Fibroblast of gingiva (primary cell): ENCODE results near the gene SELENOS.

Experiments used
- DNase-seq: peaks from one replicate; pipeline ENCODE4 v3.0.0-alpha.2; 2011; ENCODE audit warnings: low read depth

SELENOS gene

DNA sequence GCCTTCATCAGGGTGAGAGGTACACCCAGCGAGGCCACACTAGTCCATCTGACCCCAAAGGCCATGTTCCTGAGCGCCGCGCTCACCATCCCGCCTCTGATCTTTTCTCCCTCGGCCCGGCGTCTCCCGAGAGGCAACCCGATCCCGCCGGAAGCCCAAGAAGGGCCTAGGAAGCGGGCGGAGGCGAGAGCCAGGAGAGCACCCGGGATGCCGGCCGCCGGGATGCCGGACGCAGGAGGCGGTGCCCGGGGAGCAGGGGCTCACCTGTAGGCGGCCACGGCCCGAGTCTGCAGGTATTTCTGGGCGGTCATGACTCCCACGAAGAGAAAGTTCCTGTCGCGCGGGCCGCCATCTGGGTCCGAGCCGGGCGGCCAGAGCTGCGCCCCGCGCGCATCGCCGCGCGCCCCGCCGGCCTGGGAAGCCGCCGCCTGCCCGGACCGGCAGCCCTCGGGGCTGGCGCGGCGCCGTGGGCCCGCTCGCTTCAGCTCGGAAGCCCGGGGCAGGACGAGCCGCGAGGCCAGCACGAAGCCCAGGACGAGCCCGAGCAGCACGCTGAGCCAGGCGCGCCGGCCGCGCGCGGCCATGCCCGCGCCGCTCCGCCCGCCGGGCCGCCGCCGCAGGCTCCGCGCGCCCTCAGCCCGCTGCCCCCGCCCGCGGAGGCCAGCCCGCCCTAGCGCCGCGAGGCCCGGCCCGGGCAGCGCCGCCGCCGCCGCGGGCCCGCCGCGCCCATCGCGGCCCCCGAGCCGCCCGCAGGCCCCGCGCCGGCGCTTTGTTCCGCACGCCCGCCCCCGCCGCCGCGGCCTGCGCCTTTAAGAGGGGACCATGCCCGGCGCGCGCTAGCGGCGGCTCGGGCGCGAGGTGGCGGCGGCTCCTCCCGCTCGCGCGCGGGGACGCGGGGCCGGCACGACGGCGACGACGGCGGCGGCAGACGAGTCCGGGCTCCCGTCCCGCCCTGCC is 26.1 kb downstream of the SELENOS start:
- DNase-seq, result peak; percentile 29

DNA sequence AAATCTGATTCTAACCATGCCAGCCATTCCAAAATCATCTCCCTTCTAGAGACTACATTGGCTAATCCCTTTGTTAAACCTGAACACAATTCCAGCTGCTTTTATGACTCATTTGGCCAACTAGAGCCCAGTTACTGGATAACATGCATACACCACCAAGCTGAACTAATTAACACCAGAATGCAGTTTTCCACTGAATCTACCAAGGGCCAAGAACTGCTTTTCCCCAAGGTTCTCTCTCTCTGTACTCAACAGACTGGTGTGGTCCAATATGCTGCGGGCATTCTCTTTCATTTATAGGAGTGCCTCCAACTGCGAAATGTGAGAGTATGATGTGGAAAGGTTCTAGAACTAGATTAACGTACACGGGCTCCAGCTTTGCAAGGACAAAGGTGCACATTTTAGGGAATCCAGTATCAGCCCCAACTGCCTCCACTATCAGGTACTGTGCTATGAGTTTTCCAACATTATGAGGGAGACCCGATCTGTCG is 26.9 kb downstream of the SELENOS start:
- peak; percentile 95 for DNase-seq

DNA sequence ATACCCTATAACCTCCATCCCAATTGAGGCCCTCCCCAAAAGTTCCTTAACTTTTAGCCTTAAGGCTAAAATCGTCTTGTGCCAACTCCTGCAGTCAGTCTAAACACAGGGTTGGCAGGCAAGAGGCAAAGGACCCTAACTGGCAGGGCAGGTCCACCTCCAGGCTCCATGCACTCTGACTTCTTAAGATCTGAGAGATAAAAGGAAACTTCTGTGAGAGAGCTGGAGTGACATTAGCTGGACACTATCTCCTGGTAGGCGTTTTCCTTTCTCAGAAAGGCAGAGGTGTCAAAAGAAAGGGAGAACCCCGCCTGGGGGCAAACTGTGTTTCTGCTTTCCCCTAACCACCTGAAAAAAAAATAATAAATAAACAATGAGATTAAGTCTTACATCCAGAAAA is 29.0 kb downstream of the SELENOS start:
- DNase-seq, result no peak

DNA sequence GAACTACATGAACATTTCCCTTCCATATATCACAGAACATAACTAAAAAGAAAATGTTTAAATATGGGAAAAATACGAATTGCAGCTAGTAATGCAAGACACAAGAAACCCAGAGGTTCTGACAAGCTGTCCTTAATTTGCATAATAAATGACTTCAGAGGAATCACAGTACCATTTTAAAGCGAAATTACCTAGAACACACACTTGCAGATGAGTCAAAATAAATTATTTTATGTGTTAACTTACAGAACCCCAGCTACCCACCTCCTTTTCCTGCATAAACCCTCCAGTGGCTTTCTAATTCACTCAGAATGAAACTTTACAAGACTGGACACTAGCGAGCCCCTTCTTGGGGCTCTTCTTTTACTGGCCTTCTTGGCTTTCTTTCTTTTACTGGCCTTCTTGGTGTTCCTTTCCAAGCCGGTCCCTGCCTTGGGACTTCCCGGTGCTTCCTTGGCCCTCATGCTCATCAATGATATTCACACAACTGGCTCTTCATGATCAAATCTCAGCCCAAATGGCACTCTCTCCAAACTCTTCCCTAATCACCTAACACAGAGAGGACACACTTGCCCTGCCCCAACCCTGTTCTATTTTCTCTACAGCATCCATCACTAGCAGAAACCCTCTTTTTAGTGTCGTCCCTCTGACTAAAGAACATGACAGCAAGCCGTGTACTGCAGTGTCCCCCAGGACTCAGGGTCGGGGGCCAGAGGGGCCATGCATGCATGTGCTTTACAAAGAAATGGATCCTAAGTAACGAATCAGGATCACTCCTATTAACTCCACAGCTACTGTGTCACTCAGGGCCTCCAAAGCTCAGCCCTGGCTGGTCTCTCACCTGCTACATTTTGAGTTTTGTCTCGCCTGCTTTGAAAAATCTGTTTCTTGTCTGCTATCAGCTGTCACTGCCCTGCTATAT is 30.2 kb downstream of the SELENOS start:
- DNase-seq, result no peak

DNA sequence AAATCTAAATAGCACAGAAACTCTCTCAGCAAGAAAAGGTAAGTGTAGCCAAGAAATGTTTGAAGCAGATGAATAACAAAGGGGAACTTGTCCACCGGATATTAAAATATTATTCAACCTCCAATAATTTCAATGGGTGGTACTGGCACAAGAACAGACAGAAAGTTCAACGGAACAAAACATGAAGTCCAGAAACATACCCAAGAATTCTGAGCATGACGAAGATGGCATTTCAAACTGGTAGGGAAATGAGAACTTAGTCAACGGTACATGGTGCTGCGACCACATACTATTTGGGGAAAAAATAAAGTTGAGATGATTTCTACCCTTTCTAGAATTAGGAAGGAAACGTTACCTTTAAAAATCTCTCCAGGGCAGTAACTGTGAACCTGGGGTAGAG is 30.9 kb downstream of the SELENOS start:
- DNase-seq, result no peak

DNA sequence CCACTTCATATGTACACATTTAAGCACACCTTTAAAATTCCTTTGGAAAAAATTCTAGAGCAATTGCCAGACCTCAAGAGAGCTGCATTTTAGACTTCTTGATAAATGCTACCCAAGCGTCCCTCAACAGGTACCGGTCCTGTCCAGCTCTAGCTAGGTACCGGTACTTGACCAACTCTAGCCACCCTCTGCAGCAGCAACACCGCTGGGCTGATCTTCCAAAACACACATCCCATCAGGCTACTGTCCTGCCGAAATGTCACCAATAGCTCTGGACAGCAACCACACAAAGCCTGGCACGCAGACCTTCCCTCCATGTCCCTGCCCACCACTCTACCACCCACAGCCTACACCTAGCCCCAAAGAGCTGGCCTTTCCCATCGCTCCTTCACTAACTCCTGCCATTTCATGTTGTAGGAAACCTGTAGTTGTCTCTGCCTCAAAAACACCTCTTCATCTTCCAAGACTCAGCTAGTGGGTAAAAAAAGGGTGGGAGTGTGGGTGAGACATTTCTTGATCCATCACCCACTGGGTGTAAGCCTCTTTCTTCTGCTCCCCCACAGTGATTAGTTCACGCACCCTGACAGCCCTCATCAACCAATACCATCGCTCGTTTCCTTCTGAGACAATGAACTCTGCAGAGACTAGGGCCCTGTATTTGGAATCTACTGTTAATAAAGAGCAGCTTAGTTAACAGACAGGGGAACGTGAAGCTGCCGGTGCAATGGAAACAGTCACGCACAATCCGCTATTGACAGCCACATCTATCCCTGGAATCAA is 32.2 kb downstream of the SELENOS start:
- no peak for DNase-seq

DNA sequence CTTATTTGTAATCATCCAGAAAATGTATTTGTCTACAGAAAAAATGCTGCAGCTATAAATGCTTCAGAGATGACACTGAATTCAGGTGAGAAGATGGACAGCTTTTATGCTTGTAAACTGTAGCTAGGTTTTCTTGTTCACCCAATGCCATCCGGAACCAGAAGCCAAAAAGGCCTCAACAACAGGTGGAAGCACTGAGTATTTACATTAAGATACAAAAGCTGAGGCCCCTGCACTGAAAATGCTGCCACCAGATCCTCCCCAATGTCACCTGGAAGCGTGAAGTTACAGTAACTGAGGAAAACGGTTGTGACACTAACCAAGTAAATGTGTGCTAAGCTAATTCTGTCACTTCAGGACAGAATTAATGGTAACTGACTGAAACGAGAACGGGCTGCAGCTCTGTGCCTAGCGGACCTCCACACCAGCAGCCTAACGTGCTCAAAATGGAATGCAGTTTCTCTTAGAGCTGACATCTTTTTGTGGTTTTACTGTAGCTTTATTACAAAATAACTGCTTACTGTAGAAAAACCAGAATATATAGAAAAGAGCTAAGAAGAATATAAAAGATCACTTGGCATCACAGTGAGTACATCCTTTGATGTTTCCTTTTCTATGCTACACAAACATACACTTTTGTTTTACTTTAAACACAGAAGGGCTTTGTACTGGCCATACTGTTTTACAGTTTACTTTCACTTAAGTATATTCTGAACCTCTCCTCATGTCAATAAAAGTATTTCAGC is 33.1 kb downstream of the SELENOS start:
- no peak for DNase-seq

DNA sequence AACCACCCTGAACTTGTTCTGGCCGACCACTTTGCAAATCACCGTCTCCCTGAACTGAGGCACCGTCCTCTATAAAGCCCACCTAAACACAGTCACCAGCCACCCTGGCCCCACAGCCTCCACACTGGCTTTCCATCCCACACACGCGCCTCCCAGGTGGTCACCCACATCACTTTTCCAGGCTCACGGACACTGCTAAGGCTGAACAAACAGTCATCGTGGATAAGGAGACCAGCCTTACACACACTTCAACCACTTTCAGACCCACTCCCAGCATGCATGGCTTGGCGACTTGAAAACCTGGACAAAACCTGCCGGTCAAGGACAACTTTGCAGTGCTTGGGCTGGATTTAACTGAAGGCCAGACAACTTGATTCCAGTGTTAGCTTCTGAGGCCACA is 33.9 kb downstream of the SELENOS start:
- DNase-seq, result no peak

DNA sequence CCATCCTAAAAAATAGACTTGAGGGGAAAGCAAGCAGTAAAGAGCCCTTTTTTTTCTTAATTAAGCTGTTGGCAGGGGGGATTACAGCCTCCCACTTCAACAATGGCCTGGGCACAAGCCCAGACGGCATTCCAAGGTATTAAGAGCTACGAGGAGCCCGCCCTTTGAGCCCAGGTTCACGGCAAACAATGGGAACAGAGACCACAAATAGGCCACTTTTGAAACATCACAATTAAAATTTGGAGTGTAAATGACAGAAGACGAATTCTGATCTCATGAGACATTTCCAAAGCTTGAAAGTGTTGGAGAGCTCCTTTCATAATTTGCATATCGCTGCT is 34.3 kb downstream of the SELENOS start:
- no peak for DNase-seq

DNA sequence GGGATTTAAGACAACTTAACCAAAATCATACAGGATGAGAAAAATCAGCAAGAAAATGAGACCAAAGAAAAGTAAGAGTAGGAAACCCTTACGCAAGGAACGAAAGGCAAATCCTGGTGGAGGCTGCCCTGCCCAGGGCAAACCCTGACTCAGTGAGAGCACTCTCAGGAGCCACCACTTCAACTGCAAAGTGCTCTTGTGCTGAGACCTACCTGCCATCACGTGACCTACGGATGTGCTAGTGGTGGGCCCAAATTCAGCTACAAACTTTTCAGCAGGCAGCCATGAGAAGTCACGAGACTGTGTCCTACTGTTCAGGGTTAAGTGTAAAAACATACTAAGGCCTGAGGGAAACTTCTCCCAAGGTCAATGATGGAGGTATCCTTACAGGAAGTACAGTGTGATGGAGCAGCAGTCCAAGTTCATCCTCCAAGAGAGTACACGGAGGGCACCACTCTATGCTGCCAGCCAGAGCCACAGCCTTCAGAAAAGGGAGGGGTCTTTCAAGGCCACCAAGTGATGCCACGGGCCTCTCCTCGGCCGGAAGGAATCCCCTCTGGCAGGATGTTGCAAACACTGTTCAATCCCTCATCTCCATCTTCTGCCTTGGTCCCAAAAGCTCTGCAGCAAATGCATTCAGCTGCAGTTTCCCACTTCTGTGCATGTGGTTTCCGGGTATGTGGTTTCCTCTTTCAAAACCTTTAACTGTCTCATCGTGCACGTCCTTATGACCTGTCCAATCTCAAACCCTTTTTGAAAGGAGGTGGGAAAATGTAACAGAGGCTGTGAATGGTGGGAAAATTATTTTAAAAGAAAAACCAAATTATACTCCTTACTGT is 34.9 kb downstream of the SELENOS start:
- DNase-seq, result peak; percentile 39

DNA sequence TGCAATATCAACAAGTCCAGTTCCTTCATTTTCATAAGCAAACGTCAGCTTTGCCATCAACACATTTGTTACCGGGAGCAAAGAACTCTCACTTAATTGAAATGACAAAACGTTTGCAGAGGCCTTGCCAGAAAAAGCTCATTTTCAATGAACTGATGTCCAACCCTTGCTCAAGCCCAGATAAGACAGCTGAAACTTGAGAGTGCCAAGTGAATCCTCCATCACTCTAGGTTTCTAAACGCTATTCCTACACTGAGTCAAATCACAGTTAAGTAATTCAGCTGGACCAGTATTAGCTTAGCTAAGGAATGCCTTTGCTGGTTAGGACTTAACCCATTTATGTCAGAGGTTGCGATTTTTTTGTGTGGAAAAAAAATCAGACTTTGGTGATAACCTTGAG is 36.9 kb downstream of the SELENOS start:
- peak; percentile 79 for DNase-seq

DNA sequence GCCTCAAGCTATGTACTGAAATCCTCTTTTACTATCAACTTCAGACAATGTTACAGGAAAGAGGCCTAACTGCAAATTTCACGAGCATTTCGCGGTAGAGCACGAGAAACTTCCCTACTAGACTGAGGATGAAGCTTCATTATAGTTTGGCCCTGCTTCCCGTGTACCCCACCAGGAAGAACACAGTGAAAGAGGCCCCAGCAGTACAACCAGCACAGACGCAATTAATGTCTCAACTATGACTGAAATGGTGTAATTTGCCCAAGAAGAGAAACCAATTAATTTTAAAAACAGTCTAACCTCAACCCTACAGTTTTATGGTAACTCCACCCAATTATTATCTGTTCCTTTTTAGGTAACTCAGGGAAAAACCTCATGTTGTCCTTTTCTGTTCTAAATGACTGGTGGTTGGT is 37.6 kb downstream of the SELENOS start:
- DNase-seq, result no peak

DNA sequence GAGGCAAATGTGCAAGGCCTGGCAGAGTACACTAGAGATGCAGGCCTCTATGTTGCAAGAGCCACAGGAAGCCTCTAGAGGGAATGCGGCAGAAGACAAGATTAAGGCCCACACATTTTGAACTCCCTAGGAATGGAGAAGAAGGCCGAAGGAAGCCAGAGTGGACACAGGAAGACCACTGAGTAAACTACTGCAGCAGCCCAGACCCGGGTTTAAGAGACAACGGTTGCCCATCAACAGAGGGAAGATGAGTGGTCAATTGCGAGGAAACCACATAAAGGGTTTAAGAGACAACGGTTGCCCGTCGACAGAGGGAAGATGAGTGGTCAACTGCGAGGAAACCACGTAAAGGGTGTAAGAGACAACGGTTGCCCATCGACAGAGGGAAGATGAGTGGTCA is 40.0 kb downstream of the SELENOS start:
- DNase-seq, result no peak

DNA sequence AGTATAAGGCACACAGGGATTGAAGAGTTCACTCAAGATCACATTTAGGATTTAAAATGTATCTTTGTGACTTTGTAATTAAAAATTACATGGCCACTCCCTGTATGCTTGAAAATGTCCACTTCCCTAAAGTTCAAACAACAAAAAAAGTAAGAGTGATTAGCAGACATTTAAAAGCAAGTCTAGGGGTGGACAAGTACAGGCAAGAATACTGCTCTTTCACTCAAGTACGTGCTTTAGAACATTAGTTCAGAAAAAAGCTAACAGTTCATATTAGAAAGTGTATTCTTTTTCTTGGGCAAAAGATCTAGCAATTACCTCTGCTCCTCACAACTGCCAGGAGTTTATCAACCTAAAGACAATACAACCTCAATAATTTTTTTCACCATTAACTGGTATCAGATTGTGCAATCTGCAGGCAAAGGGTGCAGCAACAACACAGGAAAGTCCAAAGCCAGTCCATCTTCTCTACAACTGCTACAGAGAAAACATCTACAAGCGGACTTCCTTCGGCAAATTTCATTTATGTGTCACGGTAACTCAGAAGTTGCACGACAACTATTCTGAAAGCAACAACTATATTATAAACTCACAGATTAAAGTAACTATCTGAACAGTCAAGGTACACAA is 43.5 kb downstream of the SELENOS start:
- no peak for DNase-seq

DNA sequence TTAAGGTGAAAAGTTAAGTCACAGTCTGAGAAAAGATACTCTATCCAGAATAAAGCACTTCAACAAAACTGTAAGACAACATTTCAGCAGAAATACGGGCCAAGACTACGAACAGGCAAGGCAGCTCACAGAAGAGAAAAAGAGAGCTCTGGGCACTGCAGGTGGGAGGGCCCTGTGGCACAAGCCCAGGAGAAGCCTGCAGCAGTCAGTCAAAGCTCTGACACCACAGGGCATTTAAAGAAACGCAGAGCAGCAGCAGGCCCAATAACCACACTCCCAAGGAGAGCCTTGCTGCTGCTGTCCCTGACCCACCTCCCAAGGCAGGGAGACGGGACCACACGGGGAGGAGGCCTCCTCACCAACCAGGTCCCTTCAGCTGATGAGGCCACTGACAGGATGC is 44.6 kb downstream of the SELENOS start:
- no peak for DNase-seq

DNA sequence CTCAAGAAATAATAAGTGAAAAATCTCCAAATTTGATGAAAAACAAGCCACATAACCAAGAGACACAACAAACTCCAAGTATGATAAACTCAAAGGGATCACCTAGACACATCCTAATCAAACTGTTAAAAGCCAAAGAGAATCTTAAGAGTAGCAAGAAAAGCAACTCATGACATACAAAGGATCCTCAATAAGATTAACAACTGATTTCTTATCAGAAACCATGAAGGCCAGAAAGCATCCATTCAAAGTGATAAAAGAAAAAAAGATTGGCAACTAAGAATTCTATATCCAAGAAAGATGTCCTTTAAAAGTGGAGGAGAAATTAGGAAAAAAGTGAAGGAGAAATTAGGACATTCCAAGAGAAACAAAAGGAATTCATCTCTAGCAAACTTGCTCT is 49.0 kb downstream of the SELENOS start:
- no peak for DNase-seq

DNA sequence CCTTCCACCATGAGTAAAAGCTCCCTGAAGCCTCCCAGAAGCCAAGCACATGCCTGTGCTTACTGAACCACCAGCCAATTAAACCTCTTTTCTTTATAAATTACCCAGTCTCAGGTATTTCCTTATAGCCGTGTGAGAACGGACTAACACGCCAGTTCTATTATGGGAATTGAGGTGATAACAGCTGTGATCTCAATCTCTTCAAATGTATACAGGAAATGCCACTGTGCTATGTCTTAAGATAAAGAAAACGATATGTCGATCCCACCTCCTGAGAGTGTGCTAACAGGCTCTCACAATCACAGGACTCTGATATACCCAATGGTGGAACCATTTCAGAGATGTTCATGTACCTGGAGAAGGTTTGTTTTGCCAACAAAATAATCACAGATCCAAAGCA is 51.6 kb downstream of the SELENOS start:
- DNase-seq, result no peak
